HCT116 (cell line): ENCODE measurements around the gene PDCD2L. TPM values are rescaled to one million over a fixed set of nuclear protein-coding genes. Genes with fewer than 3 reads are reported as not detected.

ENCODE experiments used
- ATAC-seq: fragments of 200-7000 bp; cut with Tn5 transposase; 2 replicates; pipeline ENCODE4 v1.9.1; 2020; ENCODE audit warnings: mild to moderate bottlenecking, moderate library complexity
- BruUV-seq: library from RNA; stranded (reverse); fragments of 400-500 nt; replicated peaks from 2 replicates; lab custom pipeline; 2021; lab: Mats Ljungman, UMichigan
- CTCF ChIA-PET: fragments of 300-600 bp; sonication (Branson Sonifier 250); formaldehyde crosslinking; loops from one replicate; lab custom pipeline; 2021; ENCODE audit warnings: antibody characterized with exemption; lab: Charles Lee
- POLR2A ChIA-PET: fragments of 300-600, 350-600 bp; sonication (Branson Sonifier 250); formaldehyde crosslinking; loops from one replicate; lab custom pipeline; 2021; ENCODE audit warnings: antibody characterized with exemption; lab: Charles Lee
- RAD21 ChIA-PET, 2 experiments: fragments of 300-600 bp; sonication (Branson Sonifier 250); formaldehyde crosslinking; loops; one replicate each; lab custom pipeline; 2023; ENCODE audit warnings: low total read pairs in 2 of 2; ENCODE audit not compliant: uncharacterized antibody in 2 of 2, unreplicated experiment in 2 of 2, low non-redundant PET in 1 of 2; lab: Charles Lee
- DNase-seq: peaks from one replicate; pipeline ENCODE4 v3.0.0-alpha.2; 2010; ENCODE audit warnings: low read depth, low spot score
- H2AFZ ChIP-seq: fragments of 200-600 bp; shearing (Covaris generic), sonication (generic); 2 replicates; pipeline ENCODE4 v1.6.1; 2017; ENCODE audit warnings: low read depth, mixed run types, mixed read lengths, antibody characterized with exemption, low read length; ENCODE audit not compliant: poor library complexity, severe bottlenecking
- H3K27ac ChIP-seq: 2 replicates; pipeline ENCODE4 v1.5.1; 2012; ENCODE audit warnings: low read depth, low read length
- H3K27me3 ChIP-seq: fragments of 200-600 bp; sonication (generic); 2 replicates; pipeline ENCODE4 v1.6.1; 2016; ENCODE audit warnings: mixed run types, low read length, mixed read lengths; ENCODE audit not compliant: insufficient read depth
- H3K36me3 ChIP-seq, 2 experiments: fragments of 200-500 bp in 1 of 2; fragments of 200-600 bp in 1 of 2; sonication (Bioruptor generic) in 1 of 2; sonication (generic) in 1 of 2; 2 replicates each; pipeline versions ENCODE4 v1.5.1 to v1.6.1; 2014 to 2016; ENCODE audit warnings: low read length in 2 of 2, inconsistent platforms in 1 of 2, mixed read lengths in 1 of 2, mixed run types in 1 of 2; ENCODE audit not compliant: insufficient read depth in 2 of 2, control insufficient read depth in 1 of 2
- H3K4me1 ChIP-seq, 2 experiments: fragments of 200-600 bp in 1 of 2; sonication (generic) in 1 of 2; 2 replicates each; pipeline versions ENCODE4 v1.5.1 to v1.6.1; 2012 to 2017; ENCODE audit warnings: low read length in 2 of 2, inconsistent platforms in 1 of 2, mild to moderate bottlenecking in 1 of 2, mixed read lengths in 1 of 2, mixed run types in 1 of 2, moderate library complexity in 1 of 2; ENCODE audit not compliant: insufficient read depth in 2 of 2, control insufficient read depth in 1 of 2
- H3K4me2 ChIP-seq: fragments of 200-600 bp; sonication (generic); 2 replicates; pipeline ENCODE4 v1.6.1; 2017; ENCODE audit warnings: mixed run types, low read length, mixed read lengths
- H3K4me3 ChIP-seq, 2 experiments: fragments of 200-600 bp in 1 of 2; sonication (generic) in 1 of 2; replicated peaks in 1 of 2; 2 replicates each; pipeline ENCODE4 v1.5.1; 2011 to 2016; ENCODE audit warnings: low read length in 2 of 2, control low read depth in 1 of 2, low read depth in 1 of 2, mild to moderate bottlenecking in 1 of 2, mixed read lengths in 1 of 2, mixed run types in 1 of 2
- H3K79me2 ChIP-seq: fragments of 200-600 bp; sonication (generic); 2 replicates; pipeline ENCODE4 v1.6.1; 2017; ENCODE audit warnings: mild to moderate bottlenecking, mixed run types, low read length, moderate library complexity, mixed read lengths; ENCODE audit not compliant: insufficient read depth
- H3K9ac ChIP-seq: fragments of 200-600 bp; sonication (generic); 2 replicates; pipeline ENCODE4 v1.6.1; 2016; ENCODE audit warnings: low read length, mixed read lengths
- H3K9me2 ChIP-seq: fragments of 200-600 bp; sonication (generic), shearing (Covaris generic); 2 replicates; pipeline ENCODE4 v1.6.1; 2017; ENCODE audit warnings: mixed run types, mild to moderate bottlenecking, moderate library complexity; ENCODE audit not compliant: insufficient read depth
- H3K9me3 ChIP-seq, 2 experiments: fragments of 200-500 bp in 1 of 2; fragments of 200-600 bp in 1 of 2; sonication (Bioruptor generic) in 1 of 2; sonication (generic) in 1 of 2; 2 replicates each; pipeline ENCODE4 v1.6.1; 2014 to 2017; ENCODE audit warnings: low read length in 2 of 2, mixed read lengths in 2 of 2, inconsistent platforms in 1 of 2, low read depth in 1 of 2, mild to moderate bottlenecking in 1 of 2, mixed run types in 1 of 2, moderate library complexity in 1 of 2; ENCODE audit not compliant: control insufficient read depth in 1 of 2, insufficient read depth in 1 of 2
- H4K20me1 ChIP-seq: fragments of 200-600 bp; sonication (generic), shearing (Covaris generic); 2 replicates; pipeline ENCODE4 v1.6.1; 2017; ENCODE audit warnings: mixed run types, mild to moderate bottlenecking, moderate library complexity; ENCODE audit not compliant: insufficient read depth
- EZH2 ChIP-seq: fragments of 200-600 bp; sonication (generic); IDR thresholded peaks from 2 replicates; pipeline ENCODE4 v1.6.1; 2017; ENCODE audit warnings: antibody characterized with exemption, mixed run types
- FOSL1 ChIP-seq: IDR thresholded peaks from 2 replicates; pipeline ENCODE4 v1.6.1; 2012; ENCODE audit warnings: low read depth
- POLR2AphosphoS5 ChIP-seq: IDR thresholded peaks from 2 replicates; pipeline ENCODE4 v1.6.1; 2011; ENCODE audit warnings: mild to moderate bottlenecking, low read depth, low read length, moderate library complexity
- SIN3A ChIP-seq: IDR thresholded peaks from 2 replicates; pipeline ENCODE4 v1.6.1; 2012; ENCODE audit warnings: low read depth
- SP1 ChIP-seq: IDR thresholded peaks from 2 replicates; pipeline ENCODE4 v1.6.1; 2012; ENCODE audit warnings: low read depth
- SRF ChIP-seq: IDR thresholded peaks from 2 replicates; pipeline ENCODE4 v1.6.1; 2012; ENCODE audit warnings: low read depth
- ZFX ChIP-seq: fragments of 450-650 bp; IDR thresholded peaks from 2 replicates; pipeline ENCODE4 v1.6.1; 2017
- ZNF274 ChIP-seq: fragments of 200-500 bp; sonication (Bioruptor generic); IDR thresholded peaks from 2 replicates; pipeline ENCODE4 v1.6.1; 2014; ENCODE audit warnings: mild to moderate bottlenecking, low read depth, low read length, inconsistent platforms
- intact Hi-C: fragments of 100-400 bp; cut with micrococcal nuclease; formaldehyde crosslinking; loops from 2 replicates; pipeline ENCODE4 v1.10.0; 2022
- total RNA-seq: library from RNA; stranded (reverse); gene quantifications from one replicate; pipeline ENCODE4 v1.2.1, GENCODE V29; 2021; ENCODE audit not compliant: unreplicated experiment
- TF ChIP-seq, protein P1 (sequence below): IDR thresholded peaks from 2 replicates; pipeline ENCODE4 v1.6.1; 2012; ENCODE audit warnings: low read depth
- TF ChIP-seq, protein P2 (sequence below): IDR thresholded peaks from 2 replicates; pipeline ENCODE4 v1.6.1; 2012

Gene PDCD2L
- total RNA-seq, 1 experiment from 2014 or later: 30.0 TPM

DNA sequence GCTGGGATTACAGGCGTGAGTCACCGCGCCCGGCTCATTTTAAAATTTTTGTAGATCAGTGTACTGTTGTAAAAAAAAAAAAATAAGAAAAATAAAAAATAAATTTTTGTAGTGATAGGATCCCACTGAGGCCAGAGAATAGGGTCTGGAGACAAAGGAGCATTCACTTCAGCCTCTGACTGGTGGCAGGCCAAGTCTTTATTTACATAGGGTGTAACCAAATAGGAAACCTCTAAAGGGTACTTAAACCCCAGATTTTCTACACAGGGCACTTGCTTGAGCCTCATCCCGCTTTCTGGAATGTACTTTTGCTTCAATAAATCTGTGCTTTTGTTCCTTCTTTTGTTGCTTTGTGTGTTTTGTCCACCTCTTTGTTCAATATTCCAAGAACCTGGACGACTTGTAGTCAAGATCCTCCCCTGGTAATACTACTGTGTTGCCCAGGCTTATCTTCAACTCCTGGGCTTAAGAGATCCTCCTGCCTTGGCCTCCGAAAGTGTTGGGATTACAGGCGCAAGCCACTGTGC lies 2.1 kb upstream of the PDCD2L start:
- Histone ChIP-seq H3K4me2 (no peak overlapping the region), H3K4me3 (no peak overlapping the region), H3K9ac (no peak overlapping the region), H3K36me3 (peaks cover 28 to 32% of the 10 kb centered on the region in 2 experiments), H3K79me2 (peaks cover 31% of the 10 kb centered on the region), H2AFZ (no peak overlapping the region), H3K9me2 (no peaks in the 10 kb centered on the region), H3K27ac (no peak overlapping the region), H3K27me3 (no peaks in the 10 kb centered on the region), H4K20me1 (no peaks in the 10 kb centered on the region), H3K4me1 (peaks cover 5 to 14% of the 10 kb centered on the region in 2 experiments; a peak in 3 of 4 replicates), H3K9me3 (no peaks in the 10 kb centered on the region)
- no peak for ATAC-seq
- BruUV-seq: no TSS peak
- ChIA-PET POLR2A (no interaction called here), RAD21 (no interaction called here), CTCF (no interaction called here)
- intact Hi-C loops: no loop called here
- DNase-seq: no peak
- TF ChIP-seq SRF: no peak
- TF ChIP-seq ZFX: no peak
- TF ChIP-seq SP1: no peak
- no peak for TF ChIP-seq SIN3A
- TF ChIP-seq, protein P1, sequence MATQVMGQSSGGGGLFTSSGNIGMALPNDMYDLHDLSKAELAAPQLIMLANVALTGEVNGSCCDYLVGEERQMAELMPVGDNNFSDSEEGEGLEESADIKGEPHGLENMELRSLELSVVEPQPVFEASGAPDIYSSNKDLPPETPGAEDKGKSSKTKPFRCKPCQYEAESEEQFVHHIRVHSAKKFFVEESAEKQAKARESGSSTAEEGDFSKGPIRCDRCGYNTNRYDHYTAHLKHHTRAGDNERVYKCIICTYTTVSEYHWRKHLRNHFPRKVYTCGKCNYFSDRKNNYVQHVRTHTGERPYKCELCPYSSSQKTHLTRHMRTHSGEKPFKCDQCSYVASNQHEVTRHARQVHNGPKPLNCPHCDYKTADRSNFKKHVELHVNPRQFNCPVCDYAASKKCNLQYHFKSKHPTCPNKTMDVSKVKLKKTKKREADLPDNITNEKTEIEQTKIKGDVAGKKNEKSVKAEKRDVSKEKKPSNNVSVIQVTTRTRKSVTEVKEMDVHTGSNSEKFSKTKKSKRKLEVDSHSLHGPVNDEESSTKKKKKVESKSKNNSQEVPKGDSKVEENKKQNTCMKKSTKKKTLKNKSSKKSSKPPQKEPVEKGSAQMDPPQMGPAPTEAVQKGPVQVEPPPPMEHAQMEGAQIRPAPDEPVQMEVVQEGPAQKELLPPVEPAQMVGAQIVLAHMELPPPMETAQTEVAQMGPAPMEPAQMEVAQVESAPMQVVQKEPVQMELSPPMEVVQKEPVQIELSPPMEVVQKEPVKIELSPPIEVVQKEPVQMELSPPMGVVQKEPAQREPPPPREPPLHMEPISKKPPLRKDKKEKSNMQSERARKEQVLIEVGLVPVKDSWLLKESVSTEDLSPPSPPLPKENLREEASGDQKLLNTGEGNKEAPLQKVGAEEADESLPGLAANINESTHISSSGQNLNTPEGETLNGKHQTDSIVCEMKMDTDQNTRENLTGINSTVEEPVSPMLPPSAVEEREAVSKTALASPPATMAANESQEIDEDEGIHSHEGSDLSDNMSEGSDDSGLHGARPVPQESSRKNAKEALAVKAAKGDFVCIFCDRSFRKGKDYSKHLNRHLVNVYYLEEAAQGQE: no peak
- no peak for TF ChIP-seq FOSL1
- TF ChIP-seq, protein P2, sequence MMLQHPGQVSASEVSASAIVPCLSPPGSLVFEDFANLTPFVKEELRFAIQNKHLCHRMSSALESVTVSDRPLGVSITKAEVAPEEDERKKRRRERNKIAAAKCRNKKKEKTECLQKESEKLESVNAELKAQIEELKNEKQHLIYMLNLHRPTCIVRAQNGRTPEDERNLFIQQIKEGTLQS: no peak
- no peak for TF ChIP-seq EZH2
- TF ChIP-seq ZNF274: no peak
- TF ChIP-seq POLR2AphosphoS5: no peak
